ENCODE data around the gene POU6F1.

DNA sequence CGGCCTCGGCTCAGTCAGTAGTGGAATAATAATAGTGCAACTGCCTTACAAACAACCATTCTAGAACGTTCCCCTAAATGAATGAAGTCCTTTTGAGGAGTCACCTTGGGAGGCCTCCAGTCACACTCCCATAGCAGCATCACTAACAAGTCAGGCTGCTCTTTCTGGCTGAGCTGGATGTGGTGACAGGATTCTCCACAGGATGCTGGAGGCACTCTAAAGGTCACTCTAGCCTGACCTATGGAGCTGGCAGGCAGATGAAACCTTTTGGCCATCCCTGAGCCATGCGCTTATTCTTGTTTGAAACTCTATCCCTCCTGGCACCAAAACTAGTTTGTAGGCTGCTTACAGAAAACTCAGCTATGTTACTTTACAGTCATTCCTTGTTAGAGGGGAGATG is 27.0 kb downstream of the POU6F1 start:
- TF ChIP-seq EGR1 (IDR thresholded peaks at IDR 0.05; ENCODE audit: low read depth in 2 of 2), result no peak
- TF ChIP-seq, protein P1, sequence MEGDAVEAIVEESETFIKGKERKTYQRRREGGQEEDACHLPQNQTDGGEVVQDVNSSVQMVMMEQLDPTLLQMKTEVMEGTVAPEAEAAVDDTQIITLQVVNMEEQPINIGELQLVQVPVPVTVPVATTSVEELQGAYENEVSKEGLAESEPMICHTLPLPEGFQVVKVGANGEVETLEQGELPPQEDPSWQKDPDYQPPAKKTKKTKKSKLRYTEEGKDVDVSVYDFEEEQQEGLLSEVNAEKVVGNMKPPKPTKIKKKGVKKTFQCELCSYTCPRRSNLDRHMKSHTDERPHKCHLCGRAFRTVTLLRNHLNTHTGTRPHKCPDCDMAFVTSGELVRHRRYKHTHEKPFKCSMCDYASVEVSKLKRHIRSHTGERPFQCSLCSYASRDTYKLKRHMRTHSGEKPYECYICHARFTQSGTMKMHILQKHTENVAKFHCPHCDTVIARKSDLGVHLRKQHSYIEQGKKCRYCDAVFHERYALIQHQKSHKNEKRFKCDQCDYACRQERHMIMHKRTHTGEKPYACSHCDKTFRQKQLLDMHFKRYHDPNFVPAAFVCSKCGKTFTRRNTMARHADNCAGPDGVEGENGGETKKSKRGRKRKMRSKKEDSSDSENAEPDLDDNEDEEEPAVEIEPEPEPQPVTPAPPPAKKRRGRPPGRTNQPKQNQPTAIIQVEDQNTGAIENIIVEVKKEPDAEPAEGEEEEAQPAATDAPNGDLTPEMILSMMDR (IDR thresholded peaks at IDR 0.05; ENCODE audit: low read depth, low read length, missing input control), result no peak
- TF ChIP-seq, protein P2, sequence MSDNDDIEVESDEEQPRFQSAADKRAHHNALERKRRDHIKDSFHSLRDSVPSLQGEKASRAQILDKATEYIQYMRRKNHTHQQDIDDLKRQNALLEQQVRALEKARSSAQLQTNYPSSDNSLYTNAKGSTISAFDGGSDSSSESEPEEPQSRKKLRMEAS (IDR thresholded peaks at IDR 0.05), result no peak
- no peak for TF ChIP-seq GABPA (IDR thresholded peaks at IDR 0.05 in 1 of 2, conservative IDR thresholded peaks at IDR 0.05 in 1 of 2)
- TF ChIP-seq FOXA2 (IDR thresholded peaks at IDR 0.05), result no peak
- TF ChIP-seq NR2F2 (IDR thresholded peaks at IDR 0.05), result no peak
- TF ChIP-seq JUND (IDR thresholded peaks at IDR 0.05), result no peak
- TF ChIP-seq, protein P3, sequence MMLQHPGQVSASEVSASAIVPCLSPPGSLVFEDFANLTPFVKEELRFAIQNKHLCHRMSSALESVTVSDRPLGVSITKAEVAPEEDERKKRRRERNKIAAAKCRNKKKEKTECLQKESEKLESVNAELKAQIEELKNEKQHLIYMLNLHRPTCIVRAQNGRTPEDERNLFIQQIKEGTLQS (IDR thresholded peaks at IDR 0.05), result no peak
- no peak for TF ChIP-seq TAF1 (conservative IDR thresholded peaks at IDR 0.05)
- TF ChIP-seq, protein P4, sequence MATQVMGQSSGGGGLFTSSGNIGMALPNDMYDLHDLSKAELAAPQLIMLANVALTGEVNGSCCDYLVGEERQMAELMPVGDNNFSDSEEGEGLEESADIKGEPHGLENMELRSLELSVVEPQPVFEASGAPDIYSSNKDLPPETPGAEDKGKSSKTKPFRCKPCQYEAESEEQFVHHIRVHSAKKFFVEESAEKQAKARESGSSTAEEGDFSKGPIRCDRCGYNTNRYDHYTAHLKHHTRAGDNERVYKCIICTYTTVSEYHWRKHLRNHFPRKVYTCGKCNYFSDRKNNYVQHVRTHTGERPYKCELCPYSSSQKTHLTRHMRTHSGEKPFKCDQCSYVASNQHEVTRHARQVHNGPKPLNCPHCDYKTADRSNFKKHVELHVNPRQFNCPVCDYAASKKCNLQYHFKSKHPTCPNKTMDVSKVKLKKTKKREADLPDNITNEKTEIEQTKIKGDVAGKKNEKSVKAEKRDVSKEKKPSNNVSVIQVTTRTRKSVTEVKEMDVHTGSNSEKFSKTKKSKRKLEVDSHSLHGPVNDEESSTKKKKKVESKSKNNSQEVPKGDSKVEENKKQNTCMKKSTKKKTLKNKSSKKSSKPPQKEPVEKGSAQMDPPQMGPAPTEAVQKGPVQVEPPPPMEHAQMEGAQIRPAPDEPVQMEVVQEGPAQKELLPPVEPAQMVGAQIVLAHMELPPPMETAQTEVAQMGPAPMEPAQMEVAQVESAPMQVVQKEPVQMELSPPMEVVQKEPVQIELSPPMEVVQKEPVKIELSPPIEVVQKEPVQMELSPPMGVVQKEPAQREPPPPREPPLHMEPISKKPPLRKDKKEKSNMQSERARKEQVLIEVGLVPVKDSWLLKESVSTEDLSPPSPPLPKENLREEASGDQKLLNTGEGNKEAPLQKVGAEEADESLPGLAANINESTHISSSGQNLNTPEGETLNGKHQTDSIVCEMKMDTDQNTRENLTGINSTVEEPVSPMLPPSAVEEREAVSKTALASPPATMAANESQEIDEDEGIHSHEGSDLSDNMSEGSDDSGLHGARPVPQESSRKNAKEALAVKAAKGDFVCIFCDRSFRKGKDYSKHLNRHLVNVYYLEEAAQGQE (IDR thresholded peaks at IDR 0.05), result no peak
- TF ChIP-seq FOXA1 (IDR thresholded peaks at IDR 0.05), result no peak
